HepG2 (cell line): ENCODE data around the gene GLRX5. TPM values are rescaled to one million over a fixed set of nuclear protein-coding genes. Genes with fewer than 3 reads are reported as not detected.
A peak's percentile ranks its signal among the peaks of the same experiment; 100 is the strongest.

Experiments
- DRAP1 ChIP-seq: IDR thresholded peaks from 2 replicates; pipeline ENCODE4 v1.6.1; 2016; ENCODE audit warnings: missing genetic modification reagents, missing compliant biosample characterization
- EED ChIP-seq: sonication (generic); formaldehyde crosslinking; IDR thresholded peaks from 2 replicates; pipeline ENCODE4 v1.5.0; 2020; ENCODE audit warnings: mild to moderate bottlenecking, missing genetic modification reagents
- ELF1 ChIP-seq: sonication (generic); formaldehyde crosslinking; IDR thresholded peaks from 2 replicates; pipeline ENCODE4 v1.4.0; 2020; ENCODE audit warnings: missing genetic modification reagents
- ETV6 ChIP-seq: sonication (generic); formaldehyde crosslinking; conservative IDR thresholded peaks from 2 replicates; pipeline ENCODE4 v1.4.0; 2020; ENCODE audit warnings: missing genetic modification reagents
- FOSL2 ChIP-seq: sonication (generic); formaldehyde crosslinking; IDR thresholded peaks from 2 replicates; pipeline ENCODE4 v1.4.0; 2020; ENCODE audit warnings: missing genetic modification reagents
- IRF2 ChIP-seq: IDR thresholded peaks from 2 replicates; pipeline ENCODE4 v1.6.1; 2018; ENCODE audit warnings: missing genetic modification reagents, missing compliant biosample characterization
- NR2F6 ChIP-seq, 2 experiments: IDR thresholded peaks; 2 replicates each; pipeline ENCODE4 v1.6.1; 2016; ENCODE audit warnings: antibody characterized with exemption in 1 of 2, mild to moderate bottlenecking in 1 of 2
- RFXANK ChIP-seq: IDR thresholded peaks from 2 replicates; pipeline ENCODE4 v1.6.1; 2016
- RXRA ChIP-seq: sonication (generic); formaldehyde crosslinking; IDR thresholded peaks from 2 replicates; pipeline ENCODE4 v1.5.1; 2020; ENCODE audit warnings: missing genetic modification reagents
- ZNF280D ChIP-seq: sonication (generic); formaldehyde crosslinking; IDR thresholded peaks from 2 replicates; pipeline ENCODE4 v1.5.1; 2020; ENCODE audit warnings: mild to moderate bottlenecking, missing genetic modification reagents
- ZNF724P ChIP-seq: sonication (generic); formaldehyde crosslinking; IDR thresholded peaks from 2 replicates; pipeline ENCODE4 v1.8.0; 2022; ENCODE audit warnings: missing genetic modification reagents, borderline replicate concordance
- ZNF761 ChIP-seq: sonication (generic); formaldehyde crosslinking; conservative IDR thresholded peaks from 2 replicates; pipeline ENCODE4 v1.4.0; 2020; ENCODE audit warnings: mild to moderate bottlenecking, missing genetic modification reagents
- polyA plus RNA-seq, 8 experiments: library from polyadenylated mRNA; depleted of rRNA in 3 of 8; stranded (reverse) in 7 of 8; unstranded in 1 of 8; fragments of >200 nt; fragmentation: Illumina TruSeq in 4 of 8; extraction: Trizol in 4 of 8; gene quantifications; 2 replicates each; pipeline versions ENCODE4 v1.2.1 to v1.2.3, GENCODE V29; 2011 to 2016; ENCODE audit warnings: low read depth in 4 of 8, missing spikeins in 1 of 8, mixed read lengths in 1 of 8; ENCODE audit not compliant: insufficient read depth in 1 of 8
- total RNA-seq, 5 experiments: library from RNA; depleted of rRNA; stranded (reverse); fragments of >200 nt; fragmentation: Illumina TruSeq; extraction: Trizol; gene quantifications; 2 replicates each; pipeline ENCODE4 v1.2.3, GENCODE V29; 2016; ENCODE audit warnings: low read depth in 1 of 5
- TF ChIP-seq, protein P1 (sequence below): sonication (generic); formaldehyde crosslinking; IDR thresholded peaks from 2 replicates; pipeline ENCODE4 v1.4.0; 2020; ENCODE audit warnings: missing genetic modification reagents, borderline replicate concordance
- TF ChIP-seq, protein P2 (sequence below), 2 experiments: IDR thresholded peaks; 2 replicates each; pipeline ENCODE4 v1.6.1; 2011 to 2012; ENCODE audit warnings: low read length in 2 of 2, borderline replicate concordance in 1 of 2, low read depth in 1 of 2, mild to moderate bottlenecking in 1 of 2, moderate library complexity in 1 of 2
- TF ChIP-seq, protein P3 (sequence below): IDR thresholded peaks from 2 replicates; pipeline ENCODE4 v1.6.1; 2018; ENCODE audit warnings: missing genetic modification reagents, mild to moderate bottlenecking, missing compliant biosample characterization

Gene GLRX5
- total and polyA plus RNA-seq, 2 of the 13 experiments (the other 11 are each of a cell fraction or from before 2014, with no cell fraction given), result 122 to 146 TPM

GRCh38 chr14:95534299-95535225, at the start of gene GLRX5 (continued):
- TF ChIP-seq, protein P1, sequence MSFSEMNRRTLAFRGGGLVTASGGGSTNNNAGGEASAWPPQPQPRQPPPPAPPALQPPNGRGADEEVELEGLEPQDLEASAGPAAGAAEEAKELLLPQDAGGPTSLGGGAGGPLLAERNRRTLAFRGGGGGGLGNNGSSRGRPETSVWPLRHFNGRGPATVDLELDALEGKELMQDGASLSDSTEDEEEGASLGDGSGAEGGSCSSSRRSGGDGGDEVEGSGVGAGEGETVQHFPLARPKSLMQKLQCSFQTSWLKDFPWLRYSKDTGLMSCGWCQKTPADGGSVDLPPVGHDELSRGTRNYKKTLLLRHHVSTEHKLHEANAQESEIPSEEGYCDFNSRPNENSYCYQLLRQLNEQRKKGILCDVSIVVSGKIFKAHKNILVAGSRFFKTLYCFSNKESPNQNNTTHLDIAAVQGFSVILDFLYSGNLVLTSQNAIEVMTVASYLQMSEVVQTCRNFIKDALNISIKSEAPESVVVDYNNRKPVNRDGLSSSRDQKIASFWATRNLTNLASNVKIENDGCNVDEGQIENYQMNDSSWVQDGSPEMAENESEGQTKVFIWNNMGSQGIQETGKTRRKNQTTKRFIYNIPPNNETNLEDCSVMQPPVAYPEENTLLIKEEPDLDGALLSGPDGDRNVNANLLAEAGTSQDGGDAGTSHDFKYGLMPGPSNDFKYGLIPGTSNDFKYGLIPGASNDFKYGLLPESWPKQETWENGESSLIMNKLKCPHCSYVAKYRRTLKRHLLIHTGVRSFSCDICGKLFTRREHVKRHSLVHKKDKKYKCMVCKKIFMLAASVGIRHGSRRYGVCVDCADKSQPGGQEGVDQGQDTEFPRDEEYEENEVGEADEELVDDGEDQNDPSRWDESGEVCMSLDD (CRISPR knock-in tag), result no peak
- TF ChIP-seq RFXANK (CRISPR knock-in tag) (no peak), IRF2 (peak; percentile 73), RXRA (CRISPR knock-in tag) (peak; percentile 59), NR2F6 (IDR thresholded peaks at IDR 0.05) (no peak), NR2F6 (CRISPR knock-in tag; IDR thresholded peaks at IDR 0.05) (peak; percentile 30; the same call in 1 of the 2 replicates), ZNF724P (CRISPR knock-in tag) (peak; percentile 85; the same call in 1 of the 2 replicates), ZNF761 (CRISPR knock-in tag) (0 out of 2 replicates have a peak, but pooled peaks have one; percentile 31), DRAP1 (CRISPR knock-in tag) (peak; percentile 86), EED (CRISPR knock-in tag) (no peak; the same call in 1 of the 2 replicates), ELF1 (CRISPR knock-in tag) (peak; percentile 85), FOSL2 (0 out of 2 replicates have a peak, but pooled peaks have one; percentile 30), ZNF280D (CRISPR knock-in tag) (0 out of 2 replicates have a peak, but pooled peaks have one; percentile 25), ETV6 (CRISPR knock-in tag) (0 out of 2 replicates have a peak, but pooled peaks have one; percentile 34)
- TF ChIP-seq, protein P2, sequence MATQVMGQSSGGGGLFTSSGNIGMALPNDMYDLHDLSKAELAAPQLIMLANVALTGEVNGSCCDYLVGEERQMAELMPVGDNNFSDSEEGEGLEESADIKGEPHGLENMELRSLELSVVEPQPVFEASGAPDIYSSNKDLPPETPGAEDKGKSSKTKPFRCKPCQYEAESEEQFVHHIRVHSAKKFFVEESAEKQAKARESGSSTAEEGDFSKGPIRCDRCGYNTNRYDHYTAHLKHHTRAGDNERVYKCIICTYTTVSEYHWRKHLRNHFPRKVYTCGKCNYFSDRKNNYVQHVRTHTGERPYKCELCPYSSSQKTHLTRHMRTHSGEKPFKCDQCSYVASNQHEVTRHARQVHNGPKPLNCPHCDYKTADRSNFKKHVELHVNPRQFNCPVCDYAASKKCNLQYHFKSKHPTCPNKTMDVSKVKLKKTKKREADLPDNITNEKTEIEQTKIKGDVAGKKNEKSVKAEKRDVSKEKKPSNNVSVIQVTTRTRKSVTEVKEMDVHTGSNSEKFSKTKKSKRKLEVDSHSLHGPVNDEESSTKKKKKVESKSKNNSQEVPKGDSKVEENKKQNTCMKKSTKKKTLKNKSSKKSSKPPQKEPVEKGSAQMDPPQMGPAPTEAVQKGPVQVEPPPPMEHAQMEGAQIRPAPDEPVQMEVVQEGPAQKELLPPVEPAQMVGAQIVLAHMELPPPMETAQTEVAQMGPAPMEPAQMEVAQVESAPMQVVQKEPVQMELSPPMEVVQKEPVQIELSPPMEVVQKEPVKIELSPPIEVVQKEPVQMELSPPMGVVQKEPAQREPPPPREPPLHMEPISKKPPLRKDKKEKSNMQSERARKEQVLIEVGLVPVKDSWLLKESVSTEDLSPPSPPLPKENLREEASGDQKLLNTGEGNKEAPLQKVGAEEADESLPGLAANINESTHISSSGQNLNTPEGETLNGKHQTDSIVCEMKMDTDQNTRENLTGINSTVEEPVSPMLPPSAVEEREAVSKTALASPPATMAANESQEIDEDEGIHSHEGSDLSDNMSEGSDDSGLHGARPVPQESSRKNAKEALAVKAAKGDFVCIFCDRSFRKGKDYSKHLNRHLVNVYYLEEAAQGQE (IDR thresholded peaks at IDR 0.05; ENCODE audit: borderline replicate concordance in 1 of 2, low read depth in 1 of 2, low read length in 2 of 2), result peak in 1 of 2 experiments; percentile 44; a peak in 1 of 4 replicates
- TF ChIP-seq, protein P3, sequence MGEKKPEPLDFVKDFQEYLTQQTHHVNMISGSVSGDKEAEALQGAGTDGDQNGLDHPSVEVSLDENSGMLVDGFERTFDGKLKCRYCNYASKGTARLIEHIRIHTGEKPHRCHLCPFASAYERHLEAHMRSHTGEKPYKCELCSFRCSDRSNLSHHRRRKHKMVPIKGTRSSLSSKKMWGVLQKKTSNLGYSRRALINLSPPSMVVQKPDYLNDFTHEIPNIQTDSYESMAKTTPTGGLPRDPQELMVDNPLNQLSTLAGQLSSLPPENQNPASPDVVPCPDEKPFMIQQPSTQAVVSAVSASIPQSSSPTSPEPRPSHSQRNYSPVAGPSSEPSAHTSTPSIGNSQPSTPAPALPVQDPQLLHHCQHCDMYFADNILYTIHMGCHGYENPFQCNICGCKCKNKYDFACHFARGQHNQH (CRISPR knock-in tag), result peak; percentile 76; the same call in 1 of the 2 replicates
